Epithelial cell of proximal tubule (primary cell): ENCODE data around the gene LAGE3. TPM values are rescaled to one million over a fixed set of nuclear protein-coding genes. Genes with fewer than 3 reads are reported as not detected.

Source experiments
- DNase-seq: peaks from one replicate; pipeline ENCODE4 v3.0.0-alpha.2; 2011; ENCODE audit warnings: low read depth
- H3K4me3 ChIP-seq: 2 replicates; pipeline ENCODE4 v1.5.1; 2011; ENCODE audit warnings: low read depth, mild to moderate bottlenecking, low read length
- CTCF ChIP-seq: conservative IDR thresholded peaks from 2 replicates; pipeline ENCODE4 v1.5.1; 2012; ENCODE audit warnings: low read depth, mild to moderate bottlenecking, low read length
- total RNA-seq: library from RNA; depleted of rRNA; stranded (reverse); fragments of >200 nt; gene quantifications from 2 replicates; pipeline ENCODE4 v1.2.3, GENCODE V29; 2015

Gene LAGE3
- total RNA-seq, 1 donor from 2014 or later, result 23.0 TPM

GRCh38 chrX:154462396-154462795, 16.7 kb downstream of the LAGE3 start:
- DNase-seq, result no peak
- TF ChIP-seq CTCF, result no peak
- H3K4me3 ChIP-seq, result no peak overlapping the region

GRCh38 chrX:154460326-154460725, 18.8 kb downstream of the LAGE3 start:
- no peak for DNase-seq
- TF ChIP-seq CTCF, result no peak
- H3K4me3 ChIP-seq, result no peak overlapping the region

GRCh38 chrX:154459832-154460231, 19.2 kb downstream of the LAGE3 start:
- H3K4me3 ChIP-seq, result peak overlapping the region; percentile 71
- TF ChIP-seq CTCF, result no peak

GRCh38 chrX:154458954-154459778, 19.9 kb downstream of the LAGE3 start:
- DNase-seq, result no peak
- TF ChIP-seq CTCF, result no peak
- peak overlapping the region; percentile 71 for H3K4me3 ChIP-seq

More at GRCh38 chrX:154459832-154460231, 19.2 kb downstream of the LAGE3 start:
- no peak for DNase-seq

GRCh38 chrX:154458116-154458953, 20.7 kb downstream of the LAGE3 start, which contains the start of gene PLXNA3:
TSS of gene PLXNA3 (plus strand) at chrX:154458281. CDS start at chrX:154460184, 1,903 bp downstream.
- no peak for DNase-seq
- no peak for TF ChIP-seq CTCF
- peak within 1 kb of the TSS; percentile 71 for H3K4me3 ChIP-seq

- H3K4me3 ChIP-seq, result peak overlapping the region; percentile 71
- no peak for DNase-seq
- no peak for TF ChIP-seq CTCF
Observed at GRCh38 chrX:154457491-154458115, 21.5 kb downstream of the LAGE3 start.
